Ectodermal cell (in vitro differentiated cells): ENCODE measurements around the gene IDH3B.

Experiments
- H3K27ac ChIP-seq: 2 replicates; pipeline ENCODE4 v1.7.0; 2013; ENCODE audit warnings: mild to moderate bottlenecking, low read depth, low read length; ENCODE audit not compliant: insufficient read depth, poor library complexity, severe bottlenecking
- H3K27me3 ChIP-seq: 2 replicates; pipeline ENCODE4 v1.7.0; 2013; ENCODE audit warnings: mild to moderate bottlenecking, low read length; ENCODE audit not compliant: insufficient read depth, control insufficient read depth, poor library complexity, severe bottlenecking
- H3K36me3 ChIP-seq: one replicate; pipeline ENCODE4 v1.7.0; 2013; ENCODE audit warnings: low read length; ENCODE audit not compliant: control insufficient read depth, insufficient read depth
- H3K4me1 ChIP-seq: one replicate; pipeline ENCODE4 v1.7.0; 2013; ENCODE audit warnings: low read length; ENCODE audit not compliant: control insufficient read depth, insufficient read depth
- H3K4me3 ChIP-seq: 2 replicates; pipeline ENCODE4 v1.7.0; 2013; ENCODE audit warnings: low read depth, low read length, control low read depth; ENCODE audit not compliant: insufficient read depth
- H3K9me3 ChIP-seq: 2 replicates; pipeline ENCODE4 v1.7.0; 2013; ENCODE audit warnings: mild to moderate bottlenecking, low read length, moderate library complexity; ENCODE audit not compliant: control insufficient read depth
- WGBS, 2 experiments: methylation state at CpG; one replicate each; pipeline ENCODE4 v1.1.7; 2013; ENCODE audit warnings: missing lambda C conversion rate in 2 of 2; 5-methylcytosine and 5-hydroxymethylcytosine counted together

IDH3B gene

GRCh38 chr20:2640899-2641298, 23.1 kb downstream of the IDH3B start:
- WGBS, 2 experiments: 89 to 91% methylated on average over 9 of the region's 9 CpGs
- Histone ChIP-seq H3K27ac (no peak overlapping the region), H3K4me3 (no peak overlapping the region), H3K27me3 (peaks cover 2% of the 10 kb centered on the region), H3K4me1 (no peaks in the 10 kb centered on the region), H3K9me3 (no peaks in the 10 kb centered on the region), H3K36me3 (no peaks in the 10 kb centered on the region)

GRCh38 chr20:2640260-2640659, 23.8 kb downstream of the IDH3B start:
- Histone ChIP-seq H3K4me1 (no peaks in the 10 kb centered on the region), H3K36me3 (no peaks in the 10 kb centered on the region), H3K4me3 (no peak overlapping the region), H3K27ac (no peak overlapping the region), H3K27me3 (peaks cover 7% of the 10 kb centered on the region), H3K9me3 (no peaks in the 10 kb centered on the region)
- WGBS, 2 experiments: 57 to 83% methylated on average over 1 of the region's 1 CpG

- Histone ChIP-seq H3K4me1 (no peaks in the 10 kb centered on the region), H3K36me3 (no peaks in the 10 kb centered on the region), H3K9me3 (no peaks in the 10 kb centered on the region), H3K27ac (no peak overlapping the region), H3K4me3 (no peak overlapping the region), H3K27me3 (peaks cover 7% of the 10 kb centered on the region)
- WGBS, 2 experiments: 82 to 87% methylated on average over 6 of the region's 6 CpGs
Measured at GRCh38 chr20:2637246-2637645, 26.8 kb downstream of the IDH3B start.

- Histone ChIP-seq H3K9me3 (no peaks in the 10 kb centered on the region), H3K4me1 (no peaks in the 10 kb centered on the region), H3K27me3 (peaks cover 7% of the 10 kb centered on the region), H3K36me3 (no peaks in the 10 kb centered on the region), H3K27ac (no peak overlapping the region), H3K4me3 (no peak overlapping the region)
- 38% methylated on average over 1 of the region's 1 CpG for WGBS, 2 experiments
Measured at GRCh38 chr20:2633381-2633780, 30.6 kb downstream of the IDH3B start.

GRCh38 chr20:2631228-2631627, 32.8 kb downstream of the IDH3B start:
- 14 to 15% methylated on average over 1 of the region's 1 CpG for WGBS, 2 experiments
- no peak overlapping the region for H3K4me3 ChIP-seq
- no peaks in the 10 kb centered on the region for H3K4me1 ChIP-seq
- H3K9me3 ChIP-seq: no peaks in the 10 kb centered on the region
- no peak overlapping the region for H3K27ac ChIP-seq
- H3K27me3 ChIP-seq: peaks cover 7% of the 10 kb centered on the region
- H3K36me3 ChIP-seq: no peaks in the 10 kb centered on the region

GRCh38 chr20:2626853-2627541, 37.0 kb downstream of the IDH3B start:
- 81 to 84% methylated on average over 9 of the region's 9 CpGs for WGBS, 2 experiments
- no peak overlapping the region for H3K4me3 ChIP-seq
- no peak overlapping the region for H3K27ac ChIP-seq
- H3K4me1 ChIP-seq: no peaks in the 10 kb centered on the region
- no peaks in the 10 kb centered on the region for H3K36me3 ChIP-seq
- no peaks in the 10 kb centered on the region for H3K27me3 ChIP-seq
- no peaks in the 10 kb centered on the region for H3K9me3 ChIP-seq

GRCh38 chr20:2625062-2625461, 39.0 kb downstream of the IDH3B start:
- H3K27ac ChIP-seq: no peak overlapping the region
- no peaks in the 10 kb centered on the region for H3K27me3 ChIP-seq
- no peaks in the 10 kb centered on the region for H3K9me3 ChIP-seq
- 94 to 100% methylated on average over 2 of the region's 2 CpGs for WGBS, 2 experiments
- H3K4me1 ChIP-seq: no peaks in the 10 kb centered on the region
- H3K4me3 ChIP-seq: no peak overlapping the region
- no peaks in the 10 kb centered on the region for H3K36me3 ChIP-seq

GRCh38 chr20:2624190-2624589, 39.8 kb downstream of the IDH3B start:
- 87 to 90% methylated on average over 4 of the region's 4 CpGs for WGBS, 2 experiments
- Histone ChIP-seq H3K9me3 (no peaks in the 10 kb centered on the region), H3K4me1 (no peaks in the 10 kb centered on the region), H3K27ac (no peak overlapping the region), H3K36me3 (no peaks in the 10 kb centered on the region), H3K4me3 (no peak overlapping the region), H3K27me3 (no peaks in the 10 kb centered on the region)

- no peaks in the 10 kb centered on the region for H3K36me3 ChIP-seq
- H3K4me3 ChIP-seq: no peak overlapping the region
- H3K27ac ChIP-seq: no peak overlapping the region
- no peaks in the 10 kb centered on the region for H3K9me3 ChIP-seq
- H3K27me3 ChIP-seq: no peaks in the 10 kb centered on the region
- 84 to 91% methylated on average over 3 of the region's 3 CpGs for WGBS, 2 experiments
- H3K4me1 ChIP-seq: no peaks in the 10 kb centered on the region
Measured at GRCh38 chr20:2619961-2620595, 43.9 kb downstream of the IDH3B start.

- Histone ChIP-seq H3K36me3 (no peaks in the 10 kb centered on the region), H3K27me3 (no peaks in the 10 kb centered on the region), H3K27ac (no peak overlapping the region), H3K4me3 (no peak overlapping the region), H3K9me3 (no peaks in the 10 kb centered on the region), H3K4me1 (no peaks in the 10 kb centered on the region)
- WGBS, 2 experiments: 76 to 83% methylated on average over 2 of the region's 2 CpGs
Measured at GRCh38 chr20:2619337-2619736, 44.7 kb downstream of the IDH3B start.
